K562 (cell line): ENCODE data around the gene NEMF. TPM values are rescaled to one million over a fixed set of nuclear protein-coding genes. Genes with fewer than 3 reads are reported as not detected.

Experiments used
- ATAC-seq: fragments of 200-7000 bp; cut with Tn5 transposase; 3 replicates; pipeline ENCODE4 v1.9.1; 2020; ENCODE audit warnings: moderate library complexity
- BruUV-seq: library from RNA; stranded (reverse); fragments of 400-500 nt; replicated peaks from 2 replicates; lab custom pipeline; 2021; lab: Mats Ljungman, UMichigan
- CTCF ChIA-PET: fragments of 300-600 bp; formaldehyde crosslinking; extraction: SDS; loops from one replicate; lab custom pipeline; 2021; ENCODE audit warnings: low intra/inter-chr PET ratio; lab: Yijun Ruan, JAX
- POLR2A ChIA-PET: fragments of 300-600, 350-650 bp; sonication (Branson Sonifier 250); formaldehyde crosslinking; extraction: SDS; loops from one replicate; lab custom pipeline; 2021; ENCODE audit warnings: antibody characterized with exemption, inconsistent platforms; lab: Yijun Ruan, JAX
- DNase-seq, 4 experiments: peaks; one replicate each; pipeline versions ENCODE4 v3.0.0 to v3.0.0-alpha.2; 2011 to 2018; ENCODE audit warnings: low spot score in 3 of 4, mixed read lengths in 3 of 4; ENCODE audit errors: extremely low read depth in 1 of 4
- FAIRE-seq: peaks from 2 replicates; lab custom pipeline; 2011; peaks lifted over from hg19 to GRCh38; lab: Jason Lieb, UNC
- H2AFZ ChIP-seq: 2 replicates; pipeline ENCODE4 v1.6.0; 2011; ENCODE audit warnings: low read depth, low read length, control low read depth, inconsistent platforms
- H3K27ac ChIP-seq: fragments of 200-600 bp; 3 replicates; pipeline ENCODE4 v1.8.0; 2011; ENCODE audit warnings: low read depth, mild to moderate bottlenecking, control low read depth, inconsistent platforms, low read length, moderate library complexity, mixed read lengths; ENCODE audit errors: extremely low read depth
- H3K27me3 ChIP-seq, 2 experiments: fragments of 300-600 bp in 1 of 2; 2 replicates in 1 of 2; 3 replicates in 1 of 2; pipeline versions ENCODE4 v1.6.0 to v1.8.0; 2011; ENCODE audit warnings: inconsistent platforms in 2 of 2, low read length in 2 of 2, mild to moderate bottlenecking in 1 of 2, mixed read lengths in 1 of 2, moderate library complexity in 1 of 2; ENCODE audit not compliant: control insufficient read depth in 2 of 2, insufficient read depth in 2 of 2
- H3K36me3 ChIP-seq: fragments of 300-600 bp; 3 replicates; pipeline ENCODE4 v1.8.0; 2011; ENCODE audit warnings: mild to moderate bottlenecking, low read length, inconsistent platforms; ENCODE audit not compliant: control insufficient read depth, insufficient read depth
- H3K4me1 ChIP-seq, 2 experiments: fragments of 200-600 bp in 1 of 2; replicated peaks in 1 of 2; 2 replicates in 1 of 2; 3 replicates in 1 of 2; pipeline versions ENCODE4 v1.5.1 to v1.8.0; 2011; ENCODE audit warnings: inconsistent platforms in 2 of 2, low read length in 2 of 2, mild to moderate bottlenecking in 1 of 2, mixed read lengths in 1 of 2, moderate library complexity in 1 of 2; ENCODE audit not compliant: control insufficient read depth in 2 of 2, insufficient read depth in 2 of 2
- H3K4me2 ChIP-seq: 2 replicates; pipeline ENCODE4 v1.6.1; 2011; ENCODE audit warnings: low read length, control low read depth, inconsistent platforms, mixed read lengths; ENCODE audit not compliant: insufficient read depth
- H3K4me3 ChIP-seq: fragments of 200-600 bp; sonication (generic), shearing (Covaris generic); 2 replicates; pipeline ENCODE4 v1.5.1; 2016; ENCODE audit warnings: control low read depth, inconsistent platforms
- H3K79me2 ChIP-seq: fragments of 200-600 bp; 3 replicates; pipeline ENCODE4 v1.8.0; 2011; ENCODE audit warnings: low read length, inconsistent platforms; ENCODE audit not compliant: control insufficient read depth, insufficient read depth
- H3K9ac ChIP-seq, 2 experiments: 2 replicates each; pipeline versions ENCODE4 v1.6.0 to v1.6.1; 2011; ENCODE audit warnings: low read depth in 2 of 2, low read length in 2 of 2, control low read depth in 1 of 2, inconsistent platforms in 1 of 2, mild to moderate bottlenecking in 1 of 2, mixed read lengths in 1 of 2; ENCODE audit not compliant: insufficient read depth in 1 of 2
- H3K9me1 ChIP-seq: one replicate; pipeline ENCODE4 v1.6.0; 2011; ENCODE audit warnings: inconsistent platforms, mild to moderate bottlenecking, low read length, moderate library complexity; ENCODE audit not compliant: control insufficient read depth, insufficient read depth
- H3K9me3 ChIP-seq: replicated peaks from 2 replicates; pipeline ENCODE4 v1.5.1; 2011; ENCODE audit warnings: low read depth, low read length, inconsistent platforms; ENCODE audit not compliant: control insufficient read depth, insufficient read depth
- H4K20me1 ChIP-seq: replicated peaks from 2 replicates; pipeline ENCODE4 v1.6.1; 2011; ENCODE audit warnings: low read length, inconsistent platforms, mixed read lengths; ENCODE audit not compliant: control insufficient read depth, insufficient read depth
- ARHGAP35 ChIP-seq: fragments of 450-650 bp; IDR thresholded peaks from 2 replicates; pipeline ENCODE4 v1.6.1; 2018; ENCODE audit not compliant: partially characterized antibody
- ATF7 ChIP-seq: fragments of 450-650 bp; IDR thresholded peaks from 2 replicates; pipeline ENCODE4 v1.7.1; 2014; ENCODE audit warnings: mild to moderate bottlenecking, moderate library complexity
- CBFA2T3 ChIP-seq: fragments of 450-650 bp; IDR thresholded peaks from 2 replicates; pipeline ENCODE4 v1.6.1; 2017
- DPF2 ChIP-seq: fragments of 450-650 bp; IDR thresholded peaks from 2 replicates; pipeline ENCODE4 v1.6.1; 2016
- HDAC8 ChIP-seq: fragments of 450-650 bp; IDR thresholded peaks from 2 replicates; pipeline ENCODE4 v1.6.1; 2016; ENCODE audit warnings: mild to moderate bottlenecking, missing genetic modification characterization, moderate library complexity, missing compliant biosample characterization
- HSF4 ChIP-seq: fragments of 250-450 bp; sonication (Bioruptor Pico); IDR thresholded peaks from 2 replicates; pipeline ENCODE4 v2.1.2; 2022; ENCODE audit warnings: mild to moderate bottlenecking, moderate library complexity, borderline replicate concordance
- NBN ChIP-seq: fragments of 450-650 bp; IDR thresholded peaks from 2 replicates; pipeline ENCODE4 v1.6.1; 2016; ENCODE audit warnings: low read depth, mild to moderate bottlenecking
- NR3C1 ChIP-seq: sonication (generic); formaldehyde crosslinking; IDR thresholded peaks from 2 replicates; pipeline ENCODE4 v1.8.1; 2022; ENCODE audit warnings: missing genetic modification reagents
- PRMT5 ChIP-seq: sonication (generic); formaldehyde crosslinking; IDR thresholded peaks from 2 replicates; pipeline ENCODE4 v1.5.0; 2020; ENCODE audit warnings: missing genetic modification reagents
- PTRF ChIP-seq: fragments of 450-650 bp; IDR thresholded peaks from 2 replicates; pipeline ENCODE4 v1.6.1; 2016; ENCODE audit warnings: mild to moderate bottlenecking, missing genetic modification characterization, missing compliant biosample characterization
- TCFL5 ChIP-seq: fragments of 250-450 bp; sonication (Bioruptor Pico); conservative IDR thresholded peaks from 2 replicates; pipeline ENCODE4 v1.6.1; 2021; ENCODE audit warnings: mild to moderate bottlenecking, moderate library complexity, matching md5 sums
- THRAP3 ChIP-seq: fragments of 450-650 bp; IDR thresholded peaks from 2 replicates; pipeline ENCODE4 v1.6.1; 2016; ENCODE audit warnings: mild to moderate bottlenecking, inconsistent platforms, borderline replicate concordance
- UBTF ChIP-seq, 2 experiments: IDR thresholded peaks; 2 replicates each; pipeline ENCODE4 v1.6.1; 2012; ENCODE audit warnings: improper control_type of control experiment in 2 of 2, low read depth in 2 of 2, low read length in 2 of 2, borderline replicate concordance in 1 of 2
- ZNF408 ChIP-seq: fragments of 250-450 bp; sonication (Bioruptor Pico); IDR thresholded peaks from 2 replicates; pipeline ENCODE4 v1.4.0; 2020; ENCODE audit warnings: low read depth, mild to moderate bottlenecking, moderate library complexity
- ZSCAN29 ChIP-seq: fragments of 450-650 bp; IDR thresholded peaks from 2 replicates; pipeline ENCODE4 v1.6.1; 2017
- WGBS: fragments of 100-300 bp; shearing (Covaris generic); methylation state at CpG from one replicate; pipeline ENCODE4 v1.1.6; 2016; ENCODE audit warnings: low coverage, mixed read lengths; ENCODE audit not compliant: insufficient coverage; ENCODE audit errors: missing lambda C conversion rate; 5-methylcytosine and 5-hydroxymethylcytosine counted together
- in situ Hi-C: fragments of 300-500 bp; cut with MboI; formaldehyde crosslinking; loops from 4 replicates; pipeline ENCODE4 v1.15.0; 2018; ENCODE audit warnings: inconsistent platforms, mixed read lengths
- intact Hi-C: fragments of 100-400 bp; cut with micrococcal nuclease; formaldehyde crosslinking; loops from 2 replicates; pipeline ENCODE4 v1.14.2; 2022
- polyA plus RNA-seq, 8 experiments: library from polyadenylated mRNA; depleted of rRNA in 4 of 8; stranded (reverse) in 5 of 8; unstranded in 3 of 8; fragments of >200 nt; fragmentation: Nextera tagmentation in 2 of 8; fragmentation: Illumina TruSeq in 1 of 8; extraction: Ambion mirVana in 2 of 8; extraction: Trizol in 1 of 8; gene quantifications; 2 replicates each; pipeline versions ENCODE4 v1.2.1 to v1.2.3, GENCODE V29; 2011 to 2014; ENCODE audit warnings: inconsistent platforms in 1 of 8, missing spikeins in 1 of 8
- total RNA-seq, 7 experiments: library from RNA; depleted of rRNA in 6 of 7; stranded (reverse); fragments of >200 nt in 6 of 7; fragmentation: Illumina TruSeq in 2 of 7; extraction: Trizol in 2 of 7; gene quantifications; 2 replicates each; pipeline versions ENCODE4 v1.2.1 to v1.2.3, GENCODE V29; 2011 to 2021; ENCODE audit warnings: low replicate concordance in 1 of 7

Gene NEMF
- total and polyA plus RNA-seq, 9 of the 15 experiments (the other 6 are each of a cell fraction or from before 2014, with no cell fraction given), result 38.8 to 94.4 (median 61.0) TPM

GRCh38 chr14:49863487-49864281, 11.1 kb upstream of the NEMF start:
- intact Hi-C loops, result loop anchor here (2.0 to 10.0 kb wide), 6 partner anchors 29 to 671 kb away; partner anchors contain the start of genes ARF6, MAP4K5 and SOS2
- DNase-seq, result peak; percentile 44 to 78 (median 50)
- Histone ChIP-seq H3K36me3 (no peaks in the 10 kb centered on the region), H3K27me3 (no peaks in the 10 kb centered on the region), H3K9me3 (no peaks in the 10 kb centered on the region), H3K4me1 (peaks cover 9 to 23% of the 10 kb centered on the region in 2 experiments; a peak in 4 of 5 replicates), H3K27ac (peak overlapping the region; percentile 100), H3K4me2 (peak overlapping the region; percentile 98), H4K20me1 (no peaks in the 10 kb centered on the region), H3K9ac (peak overlapping the region; percentile 72 to 97; a peak in 3 of 4 replicates), H2AFZ (peak overlapping the region; percentile 86), H3K4me3 (peak overlapping the region; percentile 64), H3K79me2 (peaks cover 3% of the 10 kb centered on the region; the same call in 1 of the 3 replicates), H3K9me1 (no peaks in the 10 kb centered on the region)
- in situ Hi-C loops, result loop anchor here (5.0 to 25.0 kb wide), 2 partner anchors 239 to 674 kb away; partner anchors contain the start of gene MAP4K5
- POLR2A ChIA-PET, result interaction anchor here (0.5 to 4.2 kb wide), 12 partner anchors 12 to 253 kb away, joined by 3 to 32 read pairs (median 4); partner anchors contain the start of genes NEMF and VCPKMT
- FAIRE-seq, result peak; percentile 49
- BruUV-seq, result no TSS peak
- peak; percentile 13 for ATAC-seq
- CTCF ChIA-PET, result interaction anchor here (2.8 kb wide), 1 partner anchor 241 kb away, joined by 17 read pairs; no protein-coding TSS in a partner anchor
- 0% methylated on average over 9 of the region's 9 CpGs for WGBS
- TF ChIP-seq ZSCAN29 (no peak), PRMT5 (CRISPR knock-in tag) (no peak), TCFL5 (CRISPR knock-in tag) (no peak), ARHGAP35 (no peak), CBFA2T3 (peak; percentile 86), ATF7 (peak; percentile 73), PTRF (no peak), DPF2 (peak; percentile 65), HSF4 (no peak), HDAC8 (tag) (no peak), UBTF (IDR thresholded peaks at IDR 0.05; ENCODE audit: borderline replicate concordance in 1 of 2, low read depth in 2 of 2, low read length in 2 of 2) (no peak), NR3C1 (CRISPR knock-in tag) (no peak), THRAP3 (no peak), ZNF408 (CRISPR knock-in tag) (no peak), NBN (no peak)
